Cardiac muscle cell (in vitro differentiated cells and primary cell): ENCODE data around the gene KRT2. TPM values are rescaled to one million over a fixed set of nuclear protein-coding genes. Genes with fewer than 3 reads are reported as not detected.

Experiments used
- DNase-seq, 2 donors: peaks; one replicate each; pipeline versions ENCODE4 v3.0.0 to v3.0.0-alpha.2; 2010 to 2017; ENCODE audit warnings: low read depth in 1 of 2, low spot score in 1 of 2
- H3K27ac ChIP-seq: fragments of 200-600 bp; sonication (generic); 2 replicates; pipeline ENCODE4 v1.5.1; 2016
- H3K27me3 ChIP-seq: fragments of 200-600 bp; sonication (generic); 2 replicates; pipeline ENCODE4 v1.6.0; 2016; ENCODE audit warnings: control low read depth
- H3K36me3 ChIP-seq: fragments of 200-600 bp; sonication (generic); 2 replicates; pipeline ENCODE4 v1.5.1; 2016; ENCODE audit warnings: control low read depth
- H3K4me1 ChIP-seq: fragments of 200-600 bp; sonication (generic); 2 replicates; pipeline ENCODE4 v1.8.1; 2017; ENCODE audit warnings: low read depth, mild to moderate bottlenecking, mixed run types
- H3K4me3 ChIP-seq: fragments of 200-600 bp; sonication (generic); 2 replicates; pipeline ENCODE4 v1.5.1; 2016; ENCODE audit warnings: mild to moderate bottlenecking
- H3K9me3 ChIP-seq: fragments of 200-600 bp; sonication (generic); 2 replicates; pipeline ENCODE4 v1.5.1; 2017; ENCODE audit warnings: low read depth, mild to moderate bottlenecking, control low read depth
- CTCF ChIP-seq: IDR thresholded peaks from 2 replicates; pipeline ENCODE4 v1.5.1; 2012; ENCODE audit warnings: low read depth, mild to moderate bottlenecking, low read length
- polyA plus RNA-seq: library from polyadenylated mRNA; unstranded; fragments of >200 nt; fragmentation: Nextera tagmentation; extraction: Ambion mirVana; gene quantifications from 2 replicates; pipeline ENCODE4 v1.2.1, GENCODE V29; 2016
- total RNA-seq: library from RNA; depleted of rRNA; stranded (reverse); fragments of >200 nt; gene quantifications from 2 replicates; pipeline ENCODE4 v1.2.3, GENCODE V29; 2016

The KRT2 gene
- total and polyA plus RNA-seq, 2 experiments from 2014 or later, result not detected

GRCh38 chr12:52628841-52629240 lies 23.2 kb downstream of the KRT2 start:
- Histone ChIP-seq H3K27me3 (peaks cover 17% of the 10 kb centered on the region), H3K36me3 (no peaks in the 10 kb centered on the region), H3K9me3 (no peaks in the 10 kb centered on the region), H3K4me3 (no peak overlapping the region), H3K27ac (no peak overlapping the region), H3K4me1 (no peaks in the 10 kb centered on the region)
- DNase-seq, result no peak
- TF ChIP-seq CTCF, result no peak

DNA sequence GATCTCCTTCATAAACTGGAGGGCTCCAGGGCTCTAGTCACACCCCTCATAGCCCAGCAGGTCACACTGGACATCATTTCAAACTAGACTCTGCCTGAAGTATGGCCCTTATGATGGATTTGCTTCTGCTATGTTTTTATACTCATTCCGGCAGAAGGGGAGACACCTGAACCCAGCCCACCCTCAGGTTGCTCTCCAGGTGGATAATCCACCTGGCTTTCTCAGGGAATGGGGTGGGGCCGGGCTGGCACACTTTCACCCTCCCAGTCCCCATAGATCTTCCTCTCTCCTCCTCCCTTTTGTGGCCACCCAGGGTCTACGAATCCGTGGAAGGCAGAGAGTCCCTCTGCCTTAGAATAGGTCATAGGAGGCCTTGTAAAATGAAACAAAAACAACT lies 23.9 kb downstream of the KRT2 start:
- Histone ChIP-seq H3K4me1 (no peaks in the 10 kb centered on the region), H3K27ac (no peak overlapping the region), H3K27me3 (peaks cover 12% of the 10 kb centered on the region), H3K4me3 (no peak overlapping the region), H3K36me3 (no peaks in the 10 kb centered on the region), H3K9me3 (no peaks in the 10 kb centered on the region)
- TF ChIP-seq CTCF, result no peak
- no peak for DNase-seq

DNA sequence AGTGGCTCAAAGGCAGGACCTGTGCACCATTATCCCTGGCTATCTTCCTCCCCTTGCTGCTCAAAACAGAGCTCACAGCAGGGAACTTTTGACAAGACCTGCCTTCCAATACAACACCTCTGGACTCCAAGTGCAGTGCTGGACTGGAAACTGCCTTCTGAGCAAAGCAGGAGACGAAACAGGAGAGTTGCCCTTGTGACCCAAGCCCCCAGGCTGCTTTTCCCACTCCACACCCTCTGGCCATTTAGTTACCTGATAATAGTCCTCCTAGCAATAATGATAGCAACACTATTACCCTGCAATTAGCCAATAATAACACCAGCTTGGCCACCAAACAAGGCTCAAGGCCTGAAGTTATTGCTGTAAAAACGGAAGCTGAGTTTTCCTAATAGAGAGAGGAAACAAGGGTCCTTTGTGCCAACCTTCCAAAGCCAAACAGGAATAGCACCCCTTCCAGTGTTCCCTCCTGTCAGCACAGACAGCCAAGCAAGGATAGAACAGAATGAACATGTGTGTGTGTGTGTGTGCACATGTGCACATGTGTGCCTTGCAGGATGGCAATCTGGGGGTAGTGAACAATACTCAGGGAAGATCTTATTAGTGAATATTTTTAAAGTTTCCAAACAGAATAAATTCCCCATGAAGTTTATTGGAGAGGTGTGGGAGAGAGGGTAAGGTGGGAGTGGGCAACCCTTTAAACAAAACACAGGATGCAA lies 24.5 kb downstream of the KRT2 start:
- TF ChIP-seq CTCF, result no peak
- H3K4me1 ChIP-seq, result no peaks in the 10 kb centered on the region
- no peak overlapping the region for H3K4me3 ChIP-seq
- DNase-seq, result no peak
- H3K9me3 ChIP-seq, result no peaks in the 10 kb centered on the region
- H3K36me3 ChIP-seq, result no peaks in the 10 kb centered on the region
- no peak overlapping the region for H3K27ac ChIP-seq
- peaks cover 12% of the 10 kb centered on the region for H3K27me3 ChIP-seq

DNA sequence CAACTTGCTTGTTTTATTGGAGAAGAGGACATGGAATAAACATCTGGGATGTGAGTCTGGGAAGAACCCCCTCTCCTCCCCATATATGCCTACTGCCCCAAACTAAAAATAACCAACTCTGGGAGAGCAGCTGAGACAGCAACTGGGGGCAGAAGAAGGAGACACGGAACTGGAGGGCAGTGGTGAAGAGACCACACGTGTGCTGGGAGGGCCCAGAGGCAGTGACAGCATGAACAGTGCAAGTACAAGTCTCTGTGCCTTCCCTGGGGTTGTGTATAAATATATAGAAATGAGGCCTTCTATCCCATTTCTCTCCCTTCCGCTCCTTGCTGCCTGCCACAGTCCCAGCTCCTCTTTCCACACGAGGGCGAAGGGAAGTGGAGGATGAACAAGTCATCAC lies 29.7 kb downstream of the KRT2 start:
- no peaks in the 10 kb centered on the region for H3K4me1 ChIP-seq
- no peak overlapping the region for H3K27ac ChIP-seq
- no peaks in the 10 kb centered on the region for H3K9me3 ChIP-seq
- H3K27me3 ChIP-seq, result peaks cover 11% of the 10 kb centered on the region
- H3K36me3 ChIP-seq, result no peaks in the 10 kb centered on the region
- no peak for DNase-seq
- TF ChIP-seq CTCF, result no peak
- no peak overlapping the region for H3K4me3 ChIP-seq

GRCh38 chr12:52618866-52619265 lies 33.1 kb downstream of the KRT2 start:
- H3K27ac ChIP-seq, result no peak overlapping the region
- DNase-seq, result no peak
- TF ChIP-seq CTCF, result no peak
- peaks cover 36% of the 10 kb centered on the region for H3K27me3 ChIP-seq
- H3K36me3 ChIP-seq, result no peaks in the 10 kb centered on the region
- no peaks in the 10 kb centered on the region for H3K4me1 ChIP-seq
- no peaks in the 10 kb centered on the region for H3K9me3 ChIP-seq
- H3K4me3 ChIP-seq, result no peak overlapping the region
